PC-3 (cell line): Measurements from ENCODE around the gene PTPN14.

Experiments
- CTCF ChIP-seq: fragments of 300-600 bp; sonication (generic); conservative IDR thresholded peaks from 2 replicates; pipeline ENCODE4 v1.5.1; 2017; ENCODE audit warnings: antibody characterized with exemption, low read depth, mild to moderate bottlenecking, low read length
- EZH2phosphoT487 ChIP-seq: fragments of 300-600 bp; sonication (generic); IDR thresholded peaks from 2 replicates; pipeline ENCODE4 v1.6.1; 2018; ENCODE audit warnings: mild to moderate bottlenecking, antibody characterized with exemption, low read length, borderline replicate concordance

- TF ChIP-seq CTCF (no peak), EZH2phosphoT487 (no peak)
Observed at GRCh38 chr1:214475746-214476145, 75.7 kb downstream of the PTPN14 start.
